Esophagus mucosa (tissue), 1 donor: Measurements from ENCODE around the gene ZBTB21. TPM values are rescaled to one million over a fixed set of nuclear protein-coding genes. Genes with fewer than 3 reads are reported as not detected.
A peak's percentile ranks its signal among the peaks of the same experiment; 100 is the strongest.
"Not testable (repeated sequence)": the region's sequence is repeated elsewhere in the genome, so short reads cannot be mapped to it uniquely, and the experiment has no call there.

ENCODE experiments used
- ATAC-seq: fragments of 200-7000 bp; cut with Tn5 transposase; one replicate; pipeline ENCODE4 v1.9.1; 2020
- total RNA-seq: library from RNA; stranded (reverse); gene quantifications from one replicate; pipeline ENCODE4 v1.2.4, GENCODE V29; 2023
- donor health status: DM: yes; HTN: yes; CAD: no.

ZBTB21 gene
- total RNA-seq, 1 donor from 2014 or later: 8.7 TPM

- no peak for ATAC-seq
Observed at GRCh38 chr21:42017022-42017421, 6.9 kb upstream of the ZBTB21 start.

GRCh38 chr21:42016364-42016985 is 6.3 kb upstream of the ZBTB21 start:
- ATAC-seq: no peak

GRCh38 chr21:42013931-42014330 is 3.8 kb upstream of the ZBTB21 start:
- ATAC-seq: no peak

GRCh38 chr21:42013376-42013775 is 3.2 kb upstream of the ZBTB21 start:
- no peak for ATAC-seq

- ATAC-seq: no peak
Observed at GRCh38 chr21:42012763-42013329, 2.7 kb upstream of the ZBTB21 start.

- ATAC-seq: no peak
Observed at GRCh38 chr21:42012344-42012743, 2.2 kb upstream of the ZBTB21 start.

- peak; percentile 11 for ATAC-seq
Observed at GRCh38 chr21:42010507-42011495, 641 bp upstream of the ZBTB21 start.

GRCh38 chr21:42009018-42009830 is 936 bp downstream of the ZBTB21 start:
- ATAC-seq: peak; percentile 11

- ATAC-seq: no peak
Observed at GRCh38 chr21:42007356-42007940, 2.7 kb downstream of the ZBTB21 start.

- no peak for ATAC-seq
Observed at GRCh38 chr21:42006765-42007164, 3.4 kb downstream of the ZBTB21 start.

- ATAC-seq: no peak
Observed at GRCh38 chr21:42004406-42005199, 5.6 kb downstream of the ZBTB21 start.

- ATAC-seq: no peak
Observed at GRCh38 chr21:42003051-42003461, 7.1 kb downstream of the ZBTB21 start.

- peak; percentile 69 for ATAC-seq
Observed at GRCh38 chr21:42002421-42002958, 7.7 kb downstream of the ZBTB21 start.

- no peak for ATAC-seq
Observed at GRCh38 chr21:42001781-42002180, 8.4 kb downstream of the ZBTB21 start.

- ATAC-seq: no peak
Observed at GRCh38 chr21:42000908-42001307, 9.3 kb downstream of the ZBTB21 start.

GRCh38 chr21:41997657-41998056 is 12.5 kb downstream of the ZBTB21 start:
- no peak for ATAC-seq

GRCh38 chr21:41995577-41995976 is 14.6 kb downstream of the ZBTB21 start:
- no peak for ATAC-seq

GRCh38 chr21:41994613-41995012 is 15.5 kb downstream of the ZBTB21 start:
- ATAC-seq: not testable (repeated sequence)

- ATAC-seq: no peak
Observed at GRCh38 chr21:41993744-41994143, 16.4 kb downstream of the ZBTB21 start.

- ATAC-seq: no peak
Observed at GRCh38 chr21:41992576-41992975, 17.6 kb downstream of the ZBTB21 start.

- no peak for ATAC-seq
Observed at GRCh38 chr21:41991659-41992058, 18.5 kb downstream of the ZBTB21 start.
